ENCODE data around the gene IL5.
"Not testable (repeated sequence)": the region's sequence is repeated elsewhere in the genome, so short reads cannot be mapped to it uniquely, and the experiment has no call there.

IL5 gene

DNA sequence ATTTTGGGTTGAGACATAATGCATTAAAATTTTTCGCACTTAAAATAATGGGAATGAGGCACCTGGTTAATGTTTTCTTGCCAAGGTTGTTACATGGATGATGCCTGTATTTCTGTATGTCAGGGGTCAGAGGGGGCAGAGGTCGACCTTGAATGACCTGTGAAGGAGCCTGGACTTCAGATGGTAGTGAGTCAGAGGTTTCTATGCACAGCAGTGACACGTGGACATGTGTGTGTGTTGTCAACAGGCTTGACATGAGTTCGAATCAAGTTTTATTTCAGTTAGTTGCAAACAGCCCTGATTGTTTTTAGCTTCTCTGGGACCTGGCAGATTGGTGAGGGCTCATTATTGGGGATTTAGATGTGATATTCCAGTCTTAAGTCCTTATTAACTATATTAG is 3.6 kb downstream of the IL5 start:
- WGBS, 2 experiments = 89 to 90% methylated on average over 4 of the region's 4 CpGs
- Histone ChIP-seq H3K36me3 (ENCODE audit: control insufficient read depth, insufficient read depth, low read length) (no peaks in the 10 kb centered on the region), H3K27me3 (ENCODE audit: control insufficient read depth, insufficient read depth, low read length, poor library complexity, severe bottlenecking) (no peaks in the 10 kb centered on the region)

DNA sequence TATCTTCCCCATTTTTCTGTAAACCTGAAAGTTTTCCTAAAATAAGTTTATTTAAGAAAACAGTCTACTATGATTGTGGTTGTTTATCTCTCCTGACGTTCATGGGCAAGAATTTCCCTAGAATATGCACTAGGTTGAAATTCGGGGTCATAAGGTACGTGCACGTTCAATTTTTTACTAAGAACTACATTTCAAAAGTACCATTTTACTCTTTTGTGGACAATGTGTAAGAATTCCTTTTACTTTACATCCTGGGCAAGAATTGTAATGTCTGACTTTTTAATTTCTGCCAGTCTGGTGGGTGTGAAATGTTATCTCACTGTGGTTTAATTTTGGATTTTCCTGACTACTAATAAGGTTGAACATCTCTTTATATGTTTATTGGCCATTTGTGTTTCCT is 12.4 kb downstream of the IL5 start:
- Histone ChIP-seq H3K4me1 (ENCODE audit: control insufficient read depth, insufficient read depth, low read length) (no peaks in the 10 kb centered on the region), H3K4me3 (ENCODE audit: insufficient read depth, low read depth, low read length) (no peak overlapping the region), H3K9me3 (ENCODE audit: control insufficient read depth, low read length) (no peaks in the 10 kb centered on the region), H3K27ac (ENCODE audit: insufficient read depth, low read depth, low read length, poor library complexity, severe bottlenecking) (no peak overlapping the region), H3K36me3 (ENCODE audit: control insufficient read depth, insufficient read depth, low read length) (no peaks in the 10 kb centered on the region), H3K27me3 (ENCODE audit: control insufficient read depth, insufficient read depth, low read length, poor library complexity, severe bottlenecking) (no peaks in the 10 kb centered on the region)
- WGBS, 2 experiments = 84 to 92% methylated on average over 4 of the region's 4 CpGs

More for the DNA sequence above, 3.6 kb downstream of the IL5 start:
- no peak overlapping the region for H3K27ac ChIP-seq (ENCODE audit: insufficient read depth, low read depth, low read length, poor library complexity, severe bottlenecking)
- no peaks in the 10 kb centered on the region for H3K4me1 ChIP-seq (ENCODE audit: control insufficient read depth, insufficient read depth, low read length)
- H3K4me3 ChIP-seq (ENCODE audit: insufficient read depth, low read depth, low read length) = no peak overlapping the region
- no peaks in the 10 kb centered on the region for H3K9me3 ChIP-seq (ENCODE audit: control insufficient read depth, low read length)

DNA sequence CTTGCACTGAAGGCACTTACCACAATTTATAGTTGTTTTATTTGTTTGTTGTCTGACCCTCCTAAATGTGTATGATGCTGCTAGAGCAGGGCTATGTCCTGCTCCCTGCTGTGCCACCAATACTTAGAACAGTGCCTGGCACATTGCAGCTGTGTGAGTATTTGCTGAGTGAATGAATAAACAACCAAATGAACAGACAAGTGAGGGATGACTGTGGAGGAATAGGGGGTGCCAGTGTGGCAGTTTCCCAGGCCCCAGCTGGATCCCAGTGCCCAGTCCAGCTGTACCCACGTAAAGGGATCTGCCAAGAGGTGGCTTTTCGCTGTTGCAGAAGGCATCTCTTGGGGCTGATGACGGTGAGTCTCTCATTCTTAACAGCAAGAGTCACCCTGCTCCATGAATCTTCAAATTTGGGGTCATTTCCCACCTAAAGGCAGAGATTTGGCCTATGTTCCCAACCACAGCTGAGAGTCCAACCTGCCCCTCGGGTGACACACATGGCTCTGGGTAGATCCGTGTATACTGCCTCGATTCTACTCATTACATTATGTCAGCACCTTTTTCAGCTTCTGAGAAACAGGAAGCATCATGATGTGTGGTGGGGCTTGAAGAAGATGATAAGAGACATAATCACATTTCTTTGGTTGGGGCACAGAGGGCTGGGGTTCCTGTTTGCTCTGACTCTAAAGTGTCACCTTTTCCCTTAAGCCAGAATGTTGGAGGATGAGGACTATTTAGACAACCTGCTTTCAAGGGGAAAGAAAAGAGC is 14.3 kb downstream of the IL5 start:
- no peaks in the 10 kb centered on the region for H3K9me3 ChIP-seq (ENCODE audit: control insufficient read depth, low read length)
- H3K27me3 ChIP-seq (ENCODE audit: control insufficient read depth, insufficient read depth, low read length, poor library complexity, severe bottlenecking) = no peaks in the 10 kb centered on the region
- H3K4me3 ChIP-seq (ENCODE audit: insufficient read depth, low read depth, low read length) = no peak overlapping the region
- H3K4me1 ChIP-seq (ENCODE audit: control insufficient read depth, insufficient read depth, low read length) = no peaks in the 10 kb centered on the region
- H3K27ac ChIP-seq (ENCODE audit: insufficient read depth, low read depth, low read length, poor library complexity, severe bottlenecking) = no peak overlapping the region
- no peaks in the 10 kb centered on the region for H3K36me3 ChIP-seq (ENCODE audit: control insufficient read depth, insufficient read depth, low read length)
- WGBS, 2 experiments = 89 to 92% methylated on average over 5 to 6 of the region's 6 CpGs

DNA sequence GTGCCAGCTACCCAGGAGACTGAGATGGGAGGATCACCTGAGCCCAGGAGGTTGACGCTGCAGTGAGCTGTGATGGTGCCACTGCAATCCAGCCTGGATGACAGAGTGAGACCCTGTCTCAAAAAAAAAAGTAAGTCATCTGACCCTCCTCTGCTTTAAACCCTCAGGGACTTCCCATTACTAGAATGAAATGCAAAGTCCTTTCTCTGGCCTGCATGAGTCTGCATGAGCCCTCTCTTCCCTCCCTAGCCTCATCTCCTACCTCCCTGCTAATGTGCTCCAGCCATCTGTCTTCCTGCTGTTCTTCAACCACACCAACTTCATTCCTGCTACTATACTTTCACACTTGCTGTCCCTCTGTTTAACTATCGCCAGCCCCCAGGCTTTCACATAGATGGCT is 15.3 kb downstream of the IL5 start:
- H3K4me1 ChIP-seq (ENCODE audit: control insufficient read depth, insufficient read depth, low read length) = no peaks in the 10 kb centered on the region
- no peaks in the 10 kb centered on the region for H3K27me3 ChIP-seq (ENCODE audit: control insufficient read depth, insufficient read depth, low read length, poor library complexity, severe bottlenecking)
- 87 to 93% methylated on average over 2 of the region's 2 CpGs for WGBS, 2 experiments
- H3K4me3 ChIP-seq (ENCODE audit: insufficient read depth, low read depth, low read length) = no peak overlapping the region
- H3K9me3 ChIP-seq (ENCODE audit: control insufficient read depth, low read length) = no peaks in the 10 kb centered on the region
- no peak overlapping the region for H3K27ac ChIP-seq (ENCODE audit: insufficient read depth, low read depth, low read length, poor library complexity, severe bottlenecking)
- H3K36me3 ChIP-seq (ENCODE audit: control insufficient read depth, insufficient read depth, low read length) = no peaks in the 10 kb centered on the region

DNA sequence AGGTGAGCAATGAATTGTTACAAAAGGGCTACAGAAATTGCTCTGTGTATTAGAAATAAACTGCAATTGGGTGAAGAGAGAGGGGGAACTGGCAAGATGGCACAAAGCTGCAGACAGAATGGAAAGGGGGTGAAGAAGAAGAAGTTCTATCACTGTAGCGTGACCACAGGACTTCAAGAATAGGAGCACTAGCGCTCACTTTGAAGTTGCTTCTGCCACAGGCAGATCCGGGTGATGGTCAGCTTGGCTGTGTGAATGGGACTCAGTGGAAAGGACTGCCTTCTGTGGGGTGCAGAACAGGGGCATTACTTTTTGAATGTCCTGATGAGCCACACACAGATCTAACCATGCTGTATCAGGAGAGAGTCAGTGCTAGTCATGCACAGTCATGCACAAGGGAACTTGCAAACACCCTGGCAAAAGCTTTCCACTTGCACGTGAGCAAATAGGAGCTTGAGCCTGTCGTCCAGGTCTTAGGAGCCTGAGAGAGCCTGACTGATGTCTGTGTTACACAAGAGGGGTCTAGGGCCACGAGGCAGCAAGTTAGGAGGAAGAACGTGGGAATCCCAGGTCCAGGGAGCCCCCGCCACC is 16.3 kb downstream of the IL5 start:
- H3K27me3 ChIP-seq (ENCODE audit: control insufficient read depth, insufficient read depth, low read length, poor library complexity, severe bottlenecking) = no peaks in the 10 kb centered on the region
- no peaks in the 10 kb centered on the region for H3K9me3 ChIP-seq (ENCODE audit: control insufficient read depth, low read length)
- no peaks in the 10 kb centered on the region for H3K4me1 ChIP-seq (ENCODE audit: control insufficient read depth, insufficient read depth, low read length)
- H3K27ac ChIP-seq (ENCODE audit: insufficient read depth, low read depth, low read length, poor library complexity, severe bottlenecking) = no peak overlapping the region
- WGBS, 2 experiments = 77 to 81% methylated on average over 8 of the region's 8 CpGs
- no peak overlapping the region for H3K4me3 ChIP-seq (ENCODE audit: insufficient read depth, low read depth, low read length)
- H3K36me3 ChIP-seq (ENCODE audit: control insufficient read depth, insufficient read depth, low read length) = no peaks in the 10 kb centered on the region

DNA sequence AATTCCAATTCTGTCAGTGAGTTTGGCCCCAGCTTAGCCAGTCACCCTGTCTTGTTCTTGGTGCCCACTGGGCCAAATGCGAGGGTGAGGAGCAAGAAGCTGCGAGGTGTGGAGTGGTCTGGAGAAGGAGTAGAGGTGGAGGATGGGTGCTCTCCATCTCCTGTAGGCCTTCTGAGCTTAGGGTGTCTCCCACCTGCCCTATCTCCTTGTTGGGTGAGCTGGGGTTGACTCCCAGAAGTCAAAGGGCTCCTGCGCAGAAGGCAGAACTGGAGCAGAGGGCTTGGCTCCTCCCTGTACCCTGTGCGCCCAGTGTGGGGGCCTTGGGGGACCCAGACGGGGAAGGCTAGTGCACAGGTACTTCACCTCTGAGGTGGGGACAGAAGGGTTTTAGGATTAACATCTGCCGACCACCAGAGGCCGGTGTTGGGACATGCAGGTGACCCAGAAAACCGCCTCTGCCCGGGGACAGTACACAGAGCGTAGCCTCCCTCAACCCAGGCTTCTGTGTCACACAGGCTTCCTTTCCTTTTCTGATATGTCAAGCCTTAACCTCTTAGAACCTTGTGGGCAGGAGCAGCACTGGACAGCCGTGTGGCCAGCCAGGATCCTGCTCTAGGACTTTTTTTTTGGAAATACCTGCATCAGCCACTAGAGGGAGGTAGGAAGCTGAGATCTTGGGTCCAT is 16.9 kb downstream of the IL5 start:
- WGBS, 2 experiments = 37 to 41% methylated on average over 11 of the region's 11 CpGs
- Histone ChIP-seq H3K27me3 (ENCODE audit: control insufficient read depth, insufficient read depth, low read length, poor library complexity, severe bottlenecking) (no peaks in the 10 kb centered on the region), H3K9me3 (ENCODE audit: control insufficient read depth, low read length) (no peaks in the 10 kb centered on the region), H3K27ac (ENCODE audit: insufficient read depth, low read depth, low read length, poor library complexity, severe bottlenecking) (no peak overlapping the region), H3K36me3 (ENCODE audit: control insufficient read depth, insufficient read depth, low read length) (no peaks in the 10 kb centered on the region), H3K4me1 (ENCODE audit: control insufficient read depth, insufficient read depth, low read length) (no peaks in the 10 kb centered on the region), H3K4me3 (ENCODE audit: insufficient read depth, low read depth, low read length) (no peak overlapping the region)

DNA sequence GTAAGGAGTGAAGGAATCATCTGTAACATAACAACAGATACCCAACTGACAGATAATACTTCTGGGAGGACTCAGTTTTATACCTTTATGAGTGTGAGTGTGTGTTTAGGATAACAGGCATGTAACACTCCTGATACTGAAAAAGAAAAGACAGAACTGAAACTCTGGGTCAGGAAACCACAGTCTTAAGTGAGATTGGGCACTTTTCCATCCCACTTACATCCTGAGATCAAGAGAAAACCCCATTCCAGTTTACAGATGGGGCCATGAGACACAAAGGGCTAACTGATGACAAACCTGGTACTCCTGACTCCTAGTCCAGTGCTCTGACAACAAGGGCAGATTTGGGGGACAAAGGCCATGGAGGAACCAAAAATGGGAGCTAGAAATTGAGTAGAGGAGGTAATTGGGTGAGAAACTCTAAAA is 18.0 kb downstream of the IL5 start:
- Histone ChIP-seq H3K27me3 (ENCODE audit: control insufficient read depth, insufficient read depth, low read length, poor library complexity, severe bottlenecking) (no peaks in the 10 kb centered on the region), H3K9me3 (ENCODE audit: control insufficient read depth, low read length) (no peaks in the 10 kb centered on the region), H3K4me1 (ENCODE audit: control insufficient read depth, insufficient read depth, low read length) (no peaks in the 10 kb centered on the region), H3K4me3 (ENCODE audit: insufficient read depth, low read depth, low read length) (no peak overlapping the region), H3K27ac (ENCODE audit: insufficient read depth, low read depth, low read length, poor library complexity, severe bottlenecking) (no peak overlapping the region), H3K36me3 (ENCODE audit: control insufficient read depth, insufficient read depth, low read length) (no peaks in the 10 kb centered on the region)

DNA sequence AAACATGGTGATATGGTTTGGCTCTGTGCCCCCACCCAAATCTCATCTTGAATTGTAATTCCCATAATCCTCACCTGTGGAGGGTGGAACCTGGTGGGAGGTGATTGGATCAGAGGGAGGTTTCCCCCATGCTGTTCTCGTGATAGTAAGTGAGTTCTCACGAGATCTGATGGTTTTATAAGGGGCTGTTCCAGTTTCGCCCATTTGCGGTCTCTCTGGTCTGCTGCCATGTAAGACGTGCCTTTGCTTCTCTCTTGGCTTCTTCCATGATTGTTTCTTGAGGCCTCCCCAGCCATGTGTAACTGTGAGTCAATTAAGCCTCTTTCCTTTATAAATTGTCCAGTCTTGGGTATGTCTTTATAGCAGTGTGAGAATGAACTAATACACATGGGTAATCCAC is 18.4 kb downstream of the IL5 start:
- H3K27ac ChIP-seq (ENCODE audit: insufficient read depth, low read depth, low read length, poor library complexity, severe bottlenecking); H3K9me3 ChIP-seq (ENCODE audit: control insufficient read depth, low read length); H3K4me3 ChIP-seq (ENCODE audit: insufficient read depth, low read depth, low read length); H3K27me3 ChIP-seq (ENCODE audit: control insufficient read depth, insufficient read depth, low read length, poor library complexity, severe bottlenecking); H3K36me3 ChIP-seq (ENCODE audit: control insufficient read depth, insufficient read depth, low read length); H3K4me1 ChIP-seq (ENCODE audit: control insufficient read depth, insufficient read depth, low read length): not testable (repeated sequence)
- 88 to 93% methylated on average over 5 of the region's 5 CpGs for WGBS, 2 experiments

DNA sequence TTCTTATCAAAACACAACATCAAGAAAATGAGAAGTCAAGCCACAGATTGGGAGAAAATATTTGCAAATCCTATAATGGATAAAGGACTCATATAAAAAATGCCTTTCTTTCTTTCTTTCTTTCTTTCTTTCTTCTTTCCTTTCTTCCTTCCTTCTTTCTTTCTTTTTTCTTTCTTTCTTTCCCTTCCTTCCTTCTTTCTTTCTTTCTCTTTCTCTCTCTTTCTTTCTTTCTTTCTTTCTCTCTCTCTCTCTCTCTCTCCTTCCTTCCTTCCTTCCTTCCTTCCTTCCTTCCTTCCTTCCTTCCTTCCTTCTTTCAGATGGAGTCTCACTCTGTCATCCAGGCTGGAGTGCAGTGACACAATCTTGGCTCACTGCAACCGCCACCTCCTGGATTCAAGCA is 21.3 kb downstream of the IL5 start:
- not testable (repeated sequence) for H3K4me3 ChIP-seq (ENCODE audit: insufficient read depth, low read depth, low read length); H3K27ac ChIP-seq (ENCODE audit: insufficient read depth, low read depth, low read length, poor library complexity, severe bottlenecking); H3K36me3 ChIP-seq (ENCODE audit: control insufficient read depth, insufficient read depth, low read length); H3K4me1 ChIP-seq (ENCODE audit: control insufficient read depth, insufficient read depth, low read length); H3K9me3 ChIP-seq (ENCODE audit: control insufficient read depth, low read length); H3K27me3 ChIP-seq (ENCODE audit: control insufficient read depth, insufficient read depth, low read length, poor library complexity, severe bottlenecking)
- WGBS, 2 experiments = 88 to 92% methylated on average over 1 of the region's 1 CpG

DNA sequence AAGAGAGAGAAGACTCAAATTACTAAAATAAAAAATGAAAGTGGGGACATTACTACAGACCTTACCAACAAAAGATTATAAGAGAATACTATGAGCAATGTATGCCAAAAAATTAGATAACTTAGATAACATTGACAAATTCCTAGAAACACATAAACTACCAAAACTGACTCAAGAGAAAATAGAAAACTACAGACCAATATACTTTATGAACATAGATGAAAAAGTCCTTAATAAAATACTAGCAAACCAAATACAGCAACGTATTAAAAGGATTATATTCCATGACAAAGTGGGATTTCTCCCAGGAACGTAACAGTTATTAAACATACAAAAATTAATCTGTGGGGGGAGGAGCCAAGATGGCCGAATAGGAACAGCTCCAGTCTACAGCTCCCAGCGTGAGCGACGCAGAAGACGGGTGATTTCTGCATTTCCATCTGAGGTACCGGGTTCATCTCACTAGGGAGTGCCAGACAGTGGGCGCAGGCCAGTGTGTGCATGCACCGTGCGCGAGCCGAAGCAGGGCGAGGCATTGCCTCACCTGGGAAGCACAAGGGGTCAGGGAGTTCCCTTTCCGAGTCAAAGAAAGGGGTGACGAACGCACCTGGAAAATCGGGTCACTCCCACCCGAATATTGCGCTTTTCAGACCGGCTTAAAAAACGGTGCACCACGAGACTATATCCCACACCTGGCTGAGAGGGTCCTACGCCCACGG is 29.5 kb downstream of the IL5 start:
- not testable (repeated sequence) for H3K36me3 ChIP-seq (ENCODE audit: control insufficient read depth, insufficient read depth, low read length); H3K4me3 ChIP-seq (ENCODE audit: insufficient read depth, low read depth, low read length); H3K27me3 ChIP-seq (ENCODE audit: control insufficient read depth, insufficient read depth, low read length, poor library complexity, severe bottlenecking); H3K4me1 ChIP-seq (ENCODE audit: control insufficient read depth, insufficient read depth, low read length); H3K9me3 ChIP-seq (ENCODE audit: control insufficient read depth, low read length); H3K27ac ChIP-seq (ENCODE audit: insufficient read depth, low read depth, low read length, poor library complexity, severe bottlenecking)
- 75 to 90% methylated on average over 5 to 21 of the region's 25 CpGs for WGBS, 2 experiments

Measured in ectodermal cell (in vitro differentiated cells).